NCI-H1694 treated with DMSO at 0.1 percent for 48 hours (cell line): ENCODE data around the gene VAPA.

Experiments
- DNase-seq: peaks from one replicate; lab custom pipeline; 2025; lab: John Stamatoyannopoulos, UW

The VAPA gene

GRCh38 chr18:9975658-9976057, 61.8 kb downstream of the VAPA start:
- DNase-seq: no peak

- no peak for DNase-seq
Measured at GRCh38 chr18:9982711-9983110, 68.9 kb downstream of the VAPA start.

GRCh38 chr18:9984080-9984479, 70.3 kb downstream of the VAPA start:
- no peak for DNase-seq

- DNase-seq: no peak
Measured at GRCh38 chr18:9985641-9986040, 71.8 kb downstream of the VAPA start.

- no peak for DNase-seq
Measured at GRCh38 chr18:9986156-9986930, 72.5 kb downstream of the VAPA start.

- no peak for DNase-seq
Measured at GRCh38 chr18:9987345-9987744, 73.5 kb downstream of the VAPA start.

GRCh38 chr18:9987931-9988330, 74.1 kb downstream of the VAPA start:
- DNase-seq: no peak

- no peak for DNase-seq
Measured at GRCh38 chr18:9988665-9989064, 74.8 kb downstream of the VAPA start.

GRCh38 chr18:9989481-9989880, 75.7 kb downstream of the VAPA start:
- no peak for DNase-seq

GRCh38 chr18:9991011-9992000, 77.5 kb downstream of the VAPA start:
- no peak for DNase-seq

GRCh38 chr18:9992300-9992972, 78.6 kb downstream of the VAPA start:
- no peak for DNase-seq

- no peak for DNase-seq
Measured at GRCh38 chr18:9992973-9993520, 79.2 kb downstream of the VAPA start.

- no peak for DNase-seq
Measured at GRCh38 chr18:9993521-9994025, 79.8 kb downstream of the VAPA start.

GRCh38 chr18:9994026-9994570, 80.3 kb downstream of the VAPA start:
- DNase-seq: no peak

- DNase-seq: no peak
Measured at GRCh38 chr18:9994701-9995235, 81.0 kb downstream of the VAPA start.

- DNase-seq: no peak
Measured at GRCh38 chr18:9995631-9996030, 81.8 kb downstream of the VAPA start.

- no peak for DNase-seq
Measured at GRCh38 chr18:9996094-9996493, 82.3 kb downstream of the VAPA start.

- no peak for DNase-seq
Measured at GRCh38 chr18:9997711-9998110, 83.9 kb downstream of the VAPA start.

- DNase-seq: no peak
Measured at GRCh38 chr18:9998330-9998729, 84.5 kb downstream of the VAPA start.

- DNase-seq: no peak
Measured at GRCh38 chr18:10002280-10002679, 88.5 kb downstream of the VAPA start.

GRCh38 chr18:10003281-10003680, 89.5 kb downstream of the VAPA start:
- DNase-seq: no peak
